HG03064 (cell line): ENCODE measurements around the gene ZDHHC14.

ENCODE experiments used
- ATAC-seq: cut with Tn5 transposase; IDR thresholded peaks from one replicate; pipeline ENCODE4 v1.9.1; 2021; ENCODE audit warnings: low read depth; ENCODE audit not compliant: unreplicated experiment

ZDHHC14 gene

GRCh38 chr6:157542414-157543160 is 161.6 kb downstream of the ZDHHC14 start:
- no peak for ATAC-seq

DNA sequence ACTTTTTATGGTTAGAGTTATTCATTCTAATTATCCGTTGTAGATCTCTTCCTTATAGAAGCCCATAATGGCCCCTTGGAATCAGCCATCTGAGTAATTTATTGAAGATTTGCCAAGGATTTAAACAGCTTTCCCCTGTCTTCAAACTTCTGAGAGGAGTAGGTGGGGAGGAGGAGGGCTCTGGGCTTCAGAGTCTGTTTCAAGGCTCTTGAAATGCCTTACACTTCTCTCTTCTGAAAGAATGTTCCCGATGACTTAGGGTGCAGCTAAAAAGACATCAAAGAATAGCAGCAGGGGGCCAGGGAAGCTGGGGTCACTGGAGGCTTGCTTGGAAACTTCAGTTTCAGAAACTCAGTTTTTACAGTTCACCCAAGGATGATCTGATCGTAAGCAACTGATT is 165.3 kb downstream of the ZDHHC14 start:
- ATAC-seq, result no peak

DNA sequence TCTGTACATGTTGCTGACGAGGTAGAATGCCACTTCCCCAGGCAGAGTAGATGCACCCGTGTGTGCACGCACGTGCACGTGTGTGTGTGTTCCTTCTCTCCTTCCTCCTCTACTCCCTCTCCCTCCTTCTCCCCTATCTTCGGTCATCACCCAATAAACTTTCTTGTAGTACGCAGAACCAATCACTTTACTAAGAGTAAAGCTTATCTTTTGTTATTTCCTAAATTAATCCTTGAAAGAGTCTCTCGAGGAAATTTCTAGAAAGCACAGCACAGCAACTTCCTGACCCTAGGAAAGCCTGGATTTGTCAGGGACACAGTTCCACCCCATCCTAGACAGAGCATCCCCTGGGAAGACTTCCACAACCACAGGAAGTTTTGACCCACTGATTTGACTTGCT is 166.1 kb downstream of the ZDHHC14 start:
- ATAC-seq, result no peak

- no peak for ATAC-seq
Measured at GRCh38 chr6:157548635-157549467, 167.9 kb downstream of the ZDHHC14 start.

GRCh38 chr6:157549468-157549745 is 168.4 kb downstream of the ZDHHC14 start:
- no peak for ATAC-seq

GRCh38 chr6:157550114-157550989 is 169.4 kb downstream of the ZDHHC14 start:
- no peak for ATAC-seq

DNA sequence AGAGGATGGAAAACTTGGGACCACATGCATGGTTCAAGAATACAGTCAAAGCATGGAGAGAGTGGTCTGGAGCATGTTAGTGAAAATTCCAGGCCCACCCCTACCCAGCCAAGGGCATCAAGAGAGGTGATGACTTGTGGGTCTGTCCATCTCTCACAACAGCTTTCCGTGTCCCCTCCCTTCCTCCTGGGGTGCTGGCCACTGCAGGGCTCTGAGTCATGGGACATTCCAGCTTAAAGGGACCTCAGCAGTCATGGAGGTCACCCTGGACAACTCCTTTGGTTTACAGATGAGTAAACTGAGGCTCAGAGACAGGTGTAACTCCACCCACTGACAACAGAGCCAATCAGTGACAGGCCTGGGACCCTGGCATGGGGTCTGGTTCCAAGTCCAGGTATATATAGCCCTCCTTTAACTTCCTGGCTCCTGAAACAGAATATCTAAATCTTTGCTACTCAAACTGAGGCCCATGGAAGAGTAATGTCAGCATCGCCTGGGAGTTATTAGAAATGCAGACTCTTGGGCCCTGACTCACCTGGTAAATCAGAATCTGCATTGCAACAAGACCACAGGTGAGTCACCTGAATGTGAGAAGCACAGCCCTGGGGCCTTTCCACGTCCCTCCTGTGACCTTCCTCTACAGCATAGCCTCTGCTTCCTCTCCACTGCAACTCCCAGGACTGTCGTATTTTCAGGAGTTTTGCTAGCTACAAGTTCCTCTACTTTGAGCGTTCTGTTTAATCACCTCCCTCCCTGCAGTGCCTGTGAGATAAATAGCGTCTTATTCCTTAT is 170.2 kb downstream of the ZDHHC14 start:
- ATAC-seq, result no peak

GRCh38 chr6:157552081-157552747 is 171.2 kb downstream of the ZDHHC14 start:
- no peak for ATAC-seq

DNA sequence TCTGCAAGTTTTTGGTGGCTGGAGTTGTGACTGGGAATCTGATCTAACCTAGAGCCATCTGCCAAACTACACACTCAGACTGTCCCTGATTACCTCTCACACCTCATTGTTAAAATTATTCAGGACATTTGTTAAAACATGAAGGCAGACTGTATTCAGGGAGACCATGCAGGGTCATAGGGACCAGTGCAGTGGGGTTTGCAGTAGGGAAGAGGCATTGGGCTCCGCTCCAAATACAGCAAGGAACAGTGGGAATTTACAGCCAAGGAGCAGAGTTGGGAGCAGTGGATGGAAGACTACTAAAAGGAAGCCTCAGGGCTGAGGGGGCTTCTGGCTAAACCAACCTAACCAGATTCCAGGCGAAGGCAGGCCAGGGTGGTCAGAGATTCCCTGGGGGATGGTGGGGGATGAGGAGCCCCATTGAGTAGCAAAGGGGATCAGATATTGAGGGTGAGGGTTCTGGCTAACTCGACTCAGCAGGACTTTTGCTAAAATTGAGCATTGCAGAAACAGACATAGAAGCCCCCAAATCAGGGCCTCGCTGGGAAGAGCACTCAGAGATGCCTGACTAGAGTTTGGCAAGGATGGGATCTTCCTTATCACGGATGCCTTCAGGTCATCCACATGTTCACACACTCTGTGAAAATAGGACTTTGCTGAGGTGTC is 172.0 kb downstream of the ZDHHC14 start:
- no peak for ATAC-seq

DNA sequence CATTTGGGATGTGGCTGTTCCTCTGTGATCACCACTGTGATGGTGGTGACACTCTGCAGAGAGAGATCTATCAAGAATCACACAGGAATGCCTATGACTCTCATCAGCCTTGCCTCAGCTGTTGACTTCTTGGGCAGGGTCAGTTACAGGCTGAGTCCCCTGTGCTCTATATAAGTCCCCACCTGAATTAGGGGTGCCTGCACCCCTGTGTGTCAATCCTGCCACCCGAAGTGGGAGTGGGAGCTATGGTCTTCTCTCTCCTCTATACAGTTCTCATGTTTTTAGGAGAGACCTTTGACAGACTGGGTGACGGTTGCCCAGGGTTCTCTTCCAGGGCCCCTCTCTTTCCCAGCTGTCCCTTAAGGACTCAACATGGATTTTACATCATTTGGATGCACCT is 173.8 kb downstream of the ZDHHC14 start:
- ATAC-seq, result no peak

DNA sequence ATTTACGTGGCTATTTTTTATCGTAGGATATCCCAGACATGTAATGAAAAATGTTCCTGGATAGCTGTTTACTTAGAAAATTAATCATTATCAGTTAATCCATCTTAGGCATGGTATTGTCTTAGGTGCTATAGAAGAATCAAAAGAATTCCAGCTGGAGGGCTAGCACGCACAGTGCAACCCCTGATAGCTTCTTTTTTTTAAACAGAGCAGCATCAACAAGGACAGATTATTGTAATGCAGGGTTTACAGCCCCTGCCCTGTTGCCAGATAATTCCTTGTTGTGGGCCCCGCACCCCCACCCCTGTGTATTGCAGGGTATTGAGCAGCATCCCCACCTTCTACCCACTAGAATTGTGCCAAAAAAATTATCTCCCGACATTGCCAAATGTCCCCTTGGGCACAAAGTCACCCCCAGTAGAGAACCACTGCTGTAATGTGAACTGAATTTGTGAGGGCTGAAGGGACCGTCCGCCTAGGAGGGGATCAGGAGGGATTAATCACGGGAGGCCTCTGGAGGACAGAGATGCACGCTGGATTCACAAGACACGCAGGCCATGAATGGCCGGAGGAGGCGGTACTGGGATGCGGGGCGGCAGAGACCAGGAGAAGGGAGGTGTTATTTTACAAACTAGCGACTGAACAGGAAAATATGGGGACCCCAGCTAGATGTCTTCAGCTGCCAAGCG is 174.6 kb downstream of the ZDHHC14 start:
- ATAC-seq, result no peak

- no peak for ATAC-seq
Measured at GRCh38 chr6:157556144-157556645, 175.2 kb downstream of the ZDHHC14 start.

DNA sequence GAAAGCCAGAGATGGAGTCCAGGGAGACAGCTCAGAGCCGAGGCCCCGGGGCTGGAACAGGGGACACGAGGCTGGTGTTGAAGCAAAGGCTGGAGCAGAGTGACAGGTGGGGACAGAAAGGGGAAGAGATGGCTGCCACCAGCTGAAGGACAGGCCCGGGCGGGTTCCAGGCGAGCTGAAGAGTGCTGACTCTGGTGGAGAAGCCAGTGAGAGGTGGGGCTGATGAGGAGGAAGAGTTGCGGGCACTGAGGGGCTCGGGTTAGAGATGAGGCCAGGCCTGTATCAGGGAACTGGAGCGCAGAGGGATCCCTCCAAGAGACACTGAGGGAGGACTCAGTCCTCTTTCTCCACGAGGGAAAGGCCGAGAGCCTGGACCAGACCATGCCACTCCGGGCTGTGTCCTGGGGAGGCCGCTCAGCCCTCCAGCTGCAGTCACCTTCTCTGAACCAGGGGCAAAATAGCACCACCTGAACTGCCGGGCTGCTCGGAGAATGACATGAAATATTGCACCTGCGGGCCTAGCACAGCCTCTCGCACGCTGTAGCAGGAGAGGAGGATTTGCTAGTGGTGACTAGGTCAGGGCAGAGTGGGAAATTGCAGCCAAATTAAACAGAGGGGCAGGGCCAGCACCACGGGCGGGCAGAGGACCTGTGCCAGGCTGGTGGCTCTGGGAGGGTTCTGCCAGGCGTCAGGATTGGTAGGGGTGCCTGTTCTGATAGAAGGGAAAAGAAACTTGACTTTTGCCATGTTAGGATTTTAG is 175.9 kb downstream of the ZDHHC14 start:
- no peak for ATAC-seq

- ATAC-seq, result peak; percentile 40
Measured at GRCh38 chr6:157557559-157557958, 176.6 kb downstream of the ZDHHC14 start.

- no peak for ATAC-seq
Measured at GRCh38 chr6:157558049-157558448, 177.1 kb downstream of the ZDHHC14 start.

DNA sequence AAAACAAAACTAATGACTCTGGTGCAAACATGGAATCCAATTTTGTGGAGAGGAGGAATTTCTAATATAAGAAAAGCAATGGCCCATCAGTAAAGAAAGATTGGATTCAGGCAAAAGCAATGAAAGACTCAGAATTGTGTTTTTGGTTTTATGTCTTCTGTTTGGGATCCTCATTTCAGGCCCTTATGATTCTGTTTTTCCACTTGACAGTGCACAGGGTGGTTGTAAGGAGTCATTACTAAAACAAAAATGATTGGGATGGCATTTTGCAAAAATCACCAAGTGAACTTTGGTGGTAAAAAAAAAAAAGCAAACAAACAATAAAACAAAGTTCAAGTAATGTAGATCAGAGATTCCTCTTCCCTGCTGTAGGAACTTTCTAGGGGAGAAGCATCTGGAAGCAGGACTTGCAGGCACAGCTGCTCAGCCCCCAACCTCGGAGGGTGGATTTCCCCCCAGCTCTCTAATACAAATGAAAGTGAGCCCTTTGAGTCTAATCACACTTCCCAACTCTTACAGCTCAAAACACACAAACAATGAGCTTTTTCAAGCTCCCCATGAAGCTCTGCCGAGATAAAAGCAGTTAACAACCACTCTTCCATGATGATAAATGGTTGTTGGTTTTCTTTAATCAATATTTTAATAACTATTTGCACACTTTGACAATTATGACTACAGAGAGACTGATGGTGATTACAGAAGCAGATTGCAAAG is 177.7 kb downstream of the ZDHHC14 start:
- ATAC-seq, result no peak

DNA sequence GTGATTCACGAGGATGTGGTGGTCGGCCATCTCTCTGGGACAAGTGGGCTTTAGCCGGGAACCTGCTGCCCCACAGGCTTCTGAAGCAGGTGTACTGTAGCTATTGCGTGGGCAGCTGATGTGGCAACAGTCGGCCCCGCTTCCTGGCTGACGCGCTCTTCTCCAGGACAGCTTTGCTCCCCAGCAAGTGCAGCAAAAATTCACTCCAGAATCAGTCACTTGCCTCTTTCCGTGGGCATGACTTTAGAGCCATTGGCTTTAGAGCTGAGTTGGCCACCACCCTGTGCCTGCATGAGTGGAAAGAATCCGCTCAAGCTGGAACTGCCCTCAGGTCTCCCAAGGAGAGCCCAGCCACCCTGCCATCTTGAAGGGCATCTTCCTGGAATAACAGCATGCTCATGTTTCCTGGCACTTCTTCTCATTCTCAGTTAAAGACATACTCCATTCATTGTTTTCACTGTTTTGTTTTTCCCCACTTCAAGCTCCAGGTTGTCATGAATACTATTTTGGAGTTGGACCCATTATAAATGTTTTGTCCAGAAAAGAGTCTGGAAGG is 178.3 kb downstream of the ZDHHC14 start:
- ATAC-seq, result no peak
